K562 (cell line): ENCODE results near the gene KMT2D. TPM values are rescaled to one million over a fixed set of nuclear protein-coding genes. Genes with fewer than 3 reads are reported as not detected.

Source experiments
- CREM ChIP-seq: IDR thresholded peaks from 2 replicates; pipeline ENCODE4 v1.6.1; 2014; ENCODE audit warnings: antibody characterized with exemption, low read depth
- CSDE1 ChIP-seq, 2 experiments: fragments of 450-650 bp; IDR thresholded peaks; 2 replicates each; pipeline ENCODE4 v1.6.1; 2016; ENCODE audit warnings: mild to moderate bottlenecking in 1 of 2
- KDM5B ChIP-seq: fragments of 200-600 bp; sonication (generic); IDR thresholded peaks from 2 replicates; pipeline ENCODE4 v1.6.1; 2012; ENCODE audit warnings: low read depth, mild to moderate bottlenecking, moderate library complexity, low read length, control low read depth, inconsistent platforms; ENCODE audit not compliant: insufficient replicate concordance
- KLF6 ChIP-seq: fragments of 250-450 bp; sonication (Bioruptor Pico); IDR thresholded peaks from 2 replicates; pipeline ENCODE4 v1.4.0; 2020; ENCODE audit warnings: mild to moderate bottlenecking, moderate library complexity, borderline replicate concordance
- ZNF766 ChIP-seq: fragments of 200-800 bp; sonication (Bioruptor generic); conservative IDR thresholded peaks from 2 replicates; pipeline ENCODE4 v1.6.1; 2016; ENCODE audit warnings: missing genetic modification characterization, missing compliant biosample characterization
- polyA plus RNA-seq, 8 experiments: library from polyadenylated mRNA; depleted of rRNA in 4 of 8; stranded (reverse) in 5 of 8; unstranded in 3 of 8; fragments of >200 nt; fragmentation: Nextera tagmentation in 2 of 8; fragmentation: Illumina TruSeq in 1 of 8; extraction: Ambion mirVana in 2 of 8; extraction: Trizol in 1 of 8; gene quantifications; 2 replicates each; pipeline versions ENCODE4 v1.2.1 to v1.2.3, GENCODE V29; 2011 to 2014; ENCODE audit warnings: inconsistent platforms in 1 of 8, missing spikeins in 1 of 8
- total RNA-seq, 7 experiments: library from RNA; depleted of rRNA in 6 of 7; stranded (reverse); fragments of >200 nt in 6 of 7; fragmentation: Illumina TruSeq in 2 of 7; extraction: Trizol in 2 of 7; gene quantifications; 2 replicates each; pipeline versions ENCODE4 v1.2.1 to v1.2.3, GENCODE V29; 2011 to 2021; ENCODE audit warnings: low replicate concordance in 1 of 7
- TF ChIP-seq, protein P1 (sequence below), 2 experiments: fragments of 450-650 bp; conservative IDR thresholded peaks; 2 replicates each; pipeline ENCODE4 v1.6.1; 2017; ENCODE audit warnings: mild to moderate bottlenecking in 2 of 2, moderate library complexity in 2 of 2
- TF ChIP-seq, protein P2 (sequence below): fragments of 250-450 bp; sonication (Bioruptor Pico); IDR thresholded peaks from 2 replicates; pipeline ENCODE4 v1.5.0; 2021; ENCODE audit warnings: mild to moderate bottlenecking, borderline replicate concordance
- TF ChIP-seq, protein P3 (sequence below), 2 experiments: fragments of 450-650 bp; IDR thresholded peaks; 2 replicates each; pipeline ENCODE4 v1.6.1; 2016

The KMT2D gene
- total and polyA plus RNA-seq, 9 of the 15 experiments (the other 6 are each of a cell fraction or from before 2014, with no cell fraction given), result 0.22 to 93.7 (median 13.7) TPM

DNA sequence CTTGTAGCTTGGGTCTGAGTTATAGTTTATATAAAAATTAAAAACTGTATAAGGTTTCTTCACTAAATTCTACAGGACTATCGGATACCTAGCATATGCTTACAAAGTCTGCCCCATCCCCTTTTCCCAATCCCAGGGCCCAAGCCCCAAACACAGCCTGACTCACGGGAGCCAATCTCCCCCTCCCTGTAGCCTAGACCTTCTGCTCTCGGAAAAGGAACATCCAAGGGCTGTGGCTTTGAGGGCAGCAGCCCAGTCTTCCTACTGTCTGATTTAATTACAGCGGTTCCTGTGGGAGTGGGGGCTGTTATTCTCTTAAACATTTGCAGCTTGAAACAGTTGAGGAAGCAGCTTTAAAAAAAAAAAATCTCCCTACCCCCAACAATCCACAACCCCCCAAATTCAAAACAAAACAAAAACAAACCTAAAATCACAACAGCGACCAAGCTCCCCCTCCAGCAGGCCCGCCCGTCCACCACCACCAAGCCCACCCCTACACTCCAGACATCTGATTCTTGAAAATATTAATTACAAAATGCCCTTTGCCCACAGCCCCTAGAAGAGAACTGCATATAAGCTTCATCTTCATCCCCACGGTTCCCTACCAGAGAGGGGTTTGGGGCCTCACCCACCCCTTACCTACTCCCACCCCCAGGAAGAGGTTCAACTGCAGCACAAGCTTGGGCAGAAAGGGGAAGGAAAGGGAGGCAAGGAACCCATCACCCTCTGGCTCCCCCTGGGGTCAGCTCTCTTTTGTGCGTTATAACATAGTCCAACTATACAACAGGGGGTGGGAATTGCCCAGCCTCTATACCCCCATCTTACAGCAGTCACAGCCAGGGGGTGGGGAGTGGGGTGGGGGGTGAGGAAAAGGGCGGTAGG is 40.9 kb downstream of the KMT2D start (continued):
- TF ChIP-seq, protein P1, sequence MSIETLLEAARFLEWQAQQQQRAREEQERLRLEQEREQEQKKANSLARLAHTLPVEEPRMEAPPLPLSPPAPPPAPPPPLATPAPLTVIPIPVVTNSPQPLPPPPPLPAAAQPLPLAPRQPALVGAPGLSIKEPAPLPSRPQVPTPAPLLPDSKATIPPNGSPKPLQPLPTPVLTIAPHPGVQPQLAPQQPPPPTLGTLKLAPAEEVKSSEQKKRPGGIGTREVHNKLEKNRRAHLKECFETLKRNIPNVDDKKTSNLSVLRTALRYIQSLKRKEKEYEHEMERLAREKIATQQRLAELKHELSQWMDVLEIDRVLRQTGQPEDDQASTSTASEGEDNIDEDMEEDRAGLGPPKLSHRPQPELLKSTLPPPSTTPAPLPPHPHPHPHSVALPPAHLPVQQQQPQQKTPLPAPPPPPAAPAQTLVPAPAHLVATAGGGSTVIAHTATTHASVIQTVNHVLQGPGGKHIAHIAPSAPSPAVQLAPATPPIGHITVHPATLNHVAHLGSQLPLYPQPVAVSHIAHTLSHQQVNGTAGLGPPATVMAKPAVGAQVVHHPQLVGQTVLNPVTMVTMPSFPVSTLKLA (conservative IDR thresholded peaks at IDR 0.05), result 0 out of 4 replicates have a peak, but pooled peaks of 1 of the 2 experiments have one; percentile 22
- TF ChIP-seq KDM5B (no peak), CREM (0 out of 2 replicates have a peak, but pooled peaks have one; percentile 4), ZNF766 (CRISPR knock-in tag) (0 out of 2 replicates have a peak, but pooled peaks have one; percentile 1), KLF6 (CRISPR knock-in tag) (no peak), CSDE1 (IDR thresholded peaks at IDR 0.05) (no peak)
- TF ChIP-seq, protein P2, sequence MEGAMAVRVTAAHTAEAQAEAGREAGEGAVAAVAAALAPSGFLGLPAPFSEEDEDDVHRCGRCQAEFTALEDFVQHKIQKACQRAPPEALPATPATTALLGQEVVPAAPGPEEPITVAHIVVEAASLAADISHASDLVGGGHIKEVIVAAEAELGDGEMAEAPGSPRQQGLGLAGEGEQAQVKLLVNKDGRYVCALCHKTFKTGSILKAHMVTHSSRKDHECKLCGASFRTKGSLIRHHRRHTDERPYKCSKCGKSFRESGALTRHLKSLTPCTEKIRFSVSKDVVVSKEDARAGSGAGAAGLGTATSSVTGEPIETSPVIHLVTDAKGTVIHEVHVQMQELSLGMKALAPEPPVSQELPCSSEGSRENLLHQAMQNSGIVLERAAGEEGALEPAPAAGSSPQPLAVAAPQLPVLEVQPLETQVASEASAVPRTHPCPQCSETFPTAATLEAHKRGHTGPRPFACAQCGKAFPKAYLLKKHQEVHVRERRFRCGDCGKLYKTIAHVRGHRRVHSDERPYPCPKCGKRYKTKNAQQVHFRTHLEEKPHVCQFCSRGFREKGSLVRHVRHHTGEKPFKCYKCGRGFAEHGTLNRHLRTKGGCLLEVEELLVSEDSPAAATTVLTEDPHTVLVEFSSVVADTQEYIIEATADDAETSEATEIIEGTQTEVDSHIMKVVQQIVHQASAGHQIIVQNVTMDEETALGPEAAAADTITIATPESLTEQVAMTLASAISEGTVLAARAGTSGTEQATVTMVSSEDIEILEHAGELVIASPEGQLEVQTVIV (CRISPR knock-in tag), result no peak
- TF ChIP-seq, protein P3, sequence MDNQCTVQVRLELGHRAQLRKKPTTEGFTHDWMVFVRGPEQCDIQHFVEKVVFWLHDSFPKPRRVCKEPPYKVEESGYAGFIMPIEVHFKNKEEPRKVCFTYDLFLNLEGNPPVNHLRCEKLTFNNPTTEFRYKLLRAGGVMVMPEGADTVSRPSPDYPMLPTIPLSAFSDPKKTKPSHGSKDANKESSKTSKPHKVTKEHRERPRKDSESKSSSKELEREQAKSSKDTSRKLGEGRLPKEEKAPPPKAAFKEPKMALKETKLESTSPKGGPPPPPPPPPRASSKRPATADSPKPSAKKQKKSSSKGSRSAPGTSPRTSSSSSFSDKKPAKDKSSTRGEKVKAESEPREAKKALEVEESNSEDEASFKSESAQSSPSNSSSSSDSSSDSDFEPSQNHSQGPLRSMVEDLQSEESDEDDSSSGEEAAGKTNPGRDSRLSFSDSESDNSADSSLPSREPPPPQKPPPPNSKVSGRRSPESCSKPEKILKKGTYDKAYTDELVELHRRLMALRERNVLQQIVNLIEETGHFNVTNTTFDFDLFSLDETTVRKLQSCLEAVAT (IDR thresholded peaks at IDR 0.05), result 0 out of 4 replicates have a peak, but pooled peaks of 1 of the 2 experiments have one; percentile 45
